ENCODE measurements around the gene DCHS1.

Gene DCHS1

GRCh38 chr11:6583584-6583983 lies 72.0 kb downstream of the DCHS1 start:
- DNase-seq, result no peak

- no peak for DNase-seq
Measured at GRCh38 chr11:6579681-6580080, 75.9 kb downstream of the DCHS1 start.

DNA sequence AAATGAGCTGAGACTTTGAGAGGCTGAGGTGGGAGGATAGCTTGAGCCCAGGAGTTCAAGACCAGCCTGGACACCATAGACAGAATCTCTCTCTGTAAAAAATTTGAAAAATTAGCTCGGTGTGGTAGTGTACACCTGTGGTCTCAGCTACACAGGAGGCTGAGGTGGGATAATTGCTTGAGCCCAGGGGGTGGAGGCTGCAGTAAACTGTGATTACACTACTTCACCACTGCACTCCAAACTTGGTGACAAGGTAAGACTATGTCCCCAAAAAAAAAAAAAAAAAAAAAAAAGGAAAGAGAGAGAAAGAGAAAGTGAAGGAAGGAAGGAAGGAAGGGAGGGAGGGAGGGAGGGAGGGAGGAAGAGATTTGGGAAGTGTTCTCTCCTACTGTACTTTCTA lies 77.5 kb downstream of the DCHS1 start:
- no peak for DNase-seq

- no peak for DNase-seq
Measured at GRCh38 chr11:6576471-6577373, 78.9 kb downstream of the DCHS1 start.

GRCh38 chr11:6574816-6575715 lies 80.5 kb downstream of the DCHS1 start:
- no peak for DNase-seq

DNA sequence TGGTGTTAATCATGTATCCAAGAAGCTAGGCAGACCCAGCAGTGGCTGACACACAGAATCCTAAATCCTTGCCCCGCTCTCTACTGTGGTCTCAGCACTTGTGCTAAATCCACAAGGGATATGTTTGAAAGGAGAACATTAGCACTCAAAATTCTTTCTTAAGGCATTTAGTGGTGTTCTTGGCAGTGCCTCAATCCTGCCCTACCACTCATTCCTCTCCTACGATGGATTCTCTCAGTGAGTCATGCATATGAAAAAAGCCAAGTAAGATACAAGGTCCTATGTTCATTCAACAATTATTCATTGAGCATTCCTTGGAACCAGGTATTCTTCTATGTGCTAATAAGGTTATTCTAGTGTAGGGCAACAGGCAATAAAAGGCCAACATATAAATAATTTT lies 83.4 kb downstream of the DCHS1 start:
- no peak for DNase-seq

DNA sequence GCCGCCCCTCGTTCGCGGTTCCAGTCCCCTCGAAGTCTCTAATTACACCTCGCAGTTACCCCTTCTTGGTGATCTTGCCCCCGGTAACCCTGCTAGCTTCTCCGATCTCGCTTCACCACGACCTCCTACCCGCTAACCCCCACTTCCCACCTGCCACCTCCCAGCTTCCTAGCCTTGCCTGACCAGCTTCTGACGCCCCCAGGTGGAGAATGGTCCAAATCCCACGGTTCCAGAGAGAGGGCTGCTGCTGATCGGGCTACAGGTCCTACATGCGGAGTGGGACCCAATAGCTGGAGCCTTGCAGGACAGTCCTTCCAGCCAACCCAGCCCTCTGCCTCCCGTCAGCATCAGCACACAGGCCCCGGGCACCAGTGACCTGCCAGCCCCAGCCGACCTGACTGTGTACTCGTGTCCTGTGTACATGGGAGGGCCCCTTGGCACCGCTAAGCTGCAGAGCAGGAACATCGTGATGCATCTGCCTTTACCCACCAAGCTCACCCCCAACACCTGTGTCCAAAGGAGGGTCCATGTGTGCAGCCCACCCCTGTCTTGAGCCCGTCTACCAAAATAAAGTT lies 84.1 kb downstream of the DCHS1 start:
- no peak for DNase-seq
